ENCODE results near the gene ENDOV. TPM values are rescaled to one million over a fixed set of nuclear protein-coding genes. Genes with fewer than 3 reads are reported as not detected.

ENDOV gene
- total and polyA plus RNA-seq, 2 of the 13 experiments (the other 11 are each of a cell fraction or from before 2014, with no cell fraction given), result 15.1 to 17.1 TPM

GRCh38 chr17:80454557-80455335, 39.8 kb downstream of the ENDOV start (continued):
- TF ChIP-seq TERF1 (CRISPR knock-in tag; IDR thresholded peaks at IDR 0.05) (peak; percentile 80; the same call in 1 of the 2 replicates), DR1 (CRISPR knock-in tag; IDR thresholded peaks at IDR 0.05) (peak; percentile 84), SRSF1 (optimal IDR thresholded peaks at IDR 0.05; ENCODE audit: low read depth, low read length) (peak; percentile 56), KMT2A (CRISPR knock-in tag; IDR thresholded peaks at IDR 0.05) (peak; percentile 20; the same call in 1 of the 2 replicates), ZNF281 (CRISPR knock-in tag; IDR thresholded peaks at IDR 0.05; ENCODE audit: borderline replicate concordance) (peak; percentile 28; the same call in 1 of the 2 replicates), JUNB (CRISPR knock-in tag; IDR thresholded peaks at IDR 0.05; ENCODE audit: borderline replicate concordance) (no peak), TBX3 (IDR thresholded peaks at IDR 0.05; ENCODE audit: borderline replicate concordance) (peak; percentile 4; the same call in 1 of the 2 replicates), ZNF274 (CRISPR knock-in tag; IDR thresholded peaks at IDR 0.05) (peak; percentile 81), MTF1 (CRISPR knock-in tag; IDR thresholded peaks at IDR 0.05) (peak; percentile 92), MLXIP (CRISPR knock-in tag; IDR thresholded peaks at IDR 0.05; ENCODE audit: borderline replicate concordance) (no peak; the same call in 1 of the 2 replicates), ZNF333 (CRISPR knock-in tag; IDR thresholded peaks at IDR 0.05; ENCODE audit: borderline replicate concordance) (peak; percentile 95), IRF2 (CRISPR knock-in tag; IDR thresholded peaks at IDR 0.05) (no peak; the same call in 1 of the 2 replicates), RFX3 (CRISPR knock-in tag; IDR thresholded peaks at IDR 0.05) (peak; percentile 61; the same call in 1 of the 2 replicates), BCLAF1 (IDR thresholded peaks at IDR 0.05) (no peak), TCF12 (IDR thresholded peaks at IDR 0.05) (no peak), TCF12 (CRISPR knock-in tag; IDR thresholded peaks at IDR 0.05) (no peak; the same call in 1 of the 2 replicates), SPEN (CRISPR knock-in tag; IDR thresholded peaks at IDR 0.05; ENCODE audit: low read depth) (peak; percentile 98), FOSL2 (CRISPR knock-in tag; IDR thresholded peaks at IDR 0.05) (peak; percentile 48), NR2F1 (CRISPR knock-in tag; IDR thresholded peaks at IDR 0.05) (peak in 1 of 2 experiments; percentile 53; a peak in 1 of 4 replicates)
